HepG2 (cell line): Measurements from ENCODE around the gene RHBDF2. TPM values are rescaled to one million over a fixed set of nuclear protein-coding genes. Genes with fewer than 3 reads are reported as not detected.

Source experiments
- FOXC1 ChIP-seq: sonication (generic); formaldehyde crosslinking; IDR thresholded peaks from 2 replicates; pipeline ENCODE4 v1.8.0; 2022; ENCODE audit warnings: mild to moderate bottlenecking, missing genetic modification reagents, borderline replicate concordance
- HNRNPLL ChIP-seq: fragments of 200-400 bp; formaldehyde crosslinking; IDR thresholded peaks from 2 replicates; pipeline ENCODE4 v1.6.1; 2017; ENCODE audit warnings: mild to moderate bottlenecking, low read depth, low read length; ENCODE audit not compliant: poor library complexity, severe bottlenecking
- KIAA2018 ChIP-seq: sonication (generic); formaldehyde crosslinking; IDR thresholded peaks from 2 replicates; pipeline ENCODE4 v1.5.0; 2020; ENCODE audit warnings: mild to moderate bottlenecking, missing genetic modification reagents, borderline replicate concordance
- SALL2 ChIP-seq: sonication (generic); formaldehyde crosslinking; IDR thresholded peaks from 2 replicates; pipeline ENCODE4 v1.8.1; 2023; ENCODE audit warnings: mild to moderate bottlenecking, missing genetic modification reagents, inconsistent platforms
- TCF12 ChIP-seq, 2 experiments: fragments of 450-650 bp in 1 of 2; sonication (generic) in 1 of 2; formaldehyde crosslinking in 1 of 2; IDR thresholded peaks; 2 replicates each; pipeline versions ENCODE4 v1.6.1 to v1.8.0; 2017 to 2022; ENCODE audit warnings: antibody characterized with exemption in 1 of 2, mild to moderate bottlenecking in 1 of 2, missing genetic modification reagents in 1 of 2, moderate library complexity in 1 of 2
- ZBTB20 ChIP-seq: sonication (generic); formaldehyde crosslinking; IDR thresholded peaks from 2 replicates; pipeline ENCODE4 v1.8.1; 2023; ENCODE audit warnings: missing genetic modification reagents, low read depth, mild to moderate bottlenecking, borderline replicate concordance
- polyA plus RNA-seq, 8 experiments: library from polyadenylated mRNA; depleted of rRNA in 3 of 8; stranded (reverse) in 7 of 8; unstranded in 1 of 8; fragments of >200 nt; fragmentation: Illumina TruSeq in 4 of 8; extraction: Trizol in 4 of 8; gene quantifications; 2 replicates each; pipeline versions ENCODE4 v1.2.1 to v1.2.3, GENCODE V29; 2011 to 2016; ENCODE audit warnings: low read depth in 4 of 8, missing spikeins in 1 of 8, mixed read lengths in 1 of 8; ENCODE audit not compliant: insufficient read depth in 1 of 8
- total RNA-seq, 5 experiments: library from RNA; depleted of rRNA; stranded (reverse); fragments of >200 nt; fragmentation: Illumina TruSeq; extraction: Trizol; gene quantifications; 2 replicates each; pipeline ENCODE4 v1.2.3, GENCODE V29; 2016; ENCODE audit warnings: low read depth in 1 of 5
- TF ChIP-seq, protein P1 (sequence below): sonication (generic); formaldehyde crosslinking; IDR thresholded peaks from 2 replicates; pipeline ENCODE4 v1.5.1; 2020; ENCODE audit warnings: mild to moderate bottlenecking, missing genetic modification reagents, borderline replicate concordance
- TF ChIP-seq, protein P2 (sequence below), 2 experiments: IDR thresholded peaks; 2 replicates each; pipeline ENCODE4 v1.6.1; 2011 to 2012; ENCODE audit warnings: low read length in 2 of 2, borderline replicate concordance in 1 of 2, low read depth in 1 of 2, mild to moderate bottlenecking in 1 of 2, moderate library complexity in 1 of 2
- TF ChIP-seq, protein P3 (sequence below): sonication (generic); formaldehyde crosslinking; IDR thresholded peaks from 2 replicates; pipeline ENCODE4 v1.4.0; 2020; ENCODE audit warnings: missing genetic modification reagents
- TF ChIP-seq, protein P4 (sequence below): IDR thresholded peaks from 2 replicates; pipeline ENCODE4 v1.6.1; 2016; ENCODE audit warnings: mild to moderate bottlenecking, missing biosample characterization, missing genetic modification reagents

Gene RHBDF2
- total and polyA plus RNA-seq, 2 of the 13 experiments (the other 11 are each of a cell fraction or from before 2014, with no cell fraction given): 7.8 to 24.2 TPM

- TF ChIP-seq, protein P1, sequence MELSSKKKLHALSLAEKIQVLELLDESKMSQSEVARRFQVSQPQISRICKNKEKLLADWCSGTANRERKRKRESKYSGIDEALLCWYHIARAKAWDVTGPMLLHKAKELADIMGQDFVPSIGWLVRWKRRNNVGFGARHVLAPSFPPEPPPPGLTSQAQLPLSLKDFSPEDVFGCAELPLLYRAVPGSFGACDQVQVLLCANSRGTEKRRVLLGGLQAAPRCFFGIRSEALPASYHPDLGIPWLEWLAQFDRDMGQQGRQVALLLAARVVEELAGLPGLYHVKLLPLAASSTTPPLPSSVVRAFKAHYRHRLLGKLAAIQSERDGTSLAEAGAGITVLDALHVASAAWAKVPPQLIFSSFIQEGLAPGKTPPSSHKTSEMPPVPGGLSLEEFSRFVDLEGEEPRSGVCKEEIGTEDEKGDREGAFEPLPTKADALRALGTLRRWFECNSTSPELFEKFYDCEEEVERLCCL (CRISPR knock-in tag): no peak
- TF ChIP-seq FOXC1 (CRISPR knock-in tag): no peak
- TF ChIP-seq KIAA2018 (CRISPR knock-in tag): peak; percentile 79; the same call in 1 of the 2 replicates
- no peak for TF ChIP-seq TCF12 (IDR thresholded peaks at IDR 0.05)
- no peak for TF ChIP-seq TCF12 (CRISPR knock-in tag; IDR thresholded peaks at IDR 0.05)
- TF ChIP-seq, protein P2, sequence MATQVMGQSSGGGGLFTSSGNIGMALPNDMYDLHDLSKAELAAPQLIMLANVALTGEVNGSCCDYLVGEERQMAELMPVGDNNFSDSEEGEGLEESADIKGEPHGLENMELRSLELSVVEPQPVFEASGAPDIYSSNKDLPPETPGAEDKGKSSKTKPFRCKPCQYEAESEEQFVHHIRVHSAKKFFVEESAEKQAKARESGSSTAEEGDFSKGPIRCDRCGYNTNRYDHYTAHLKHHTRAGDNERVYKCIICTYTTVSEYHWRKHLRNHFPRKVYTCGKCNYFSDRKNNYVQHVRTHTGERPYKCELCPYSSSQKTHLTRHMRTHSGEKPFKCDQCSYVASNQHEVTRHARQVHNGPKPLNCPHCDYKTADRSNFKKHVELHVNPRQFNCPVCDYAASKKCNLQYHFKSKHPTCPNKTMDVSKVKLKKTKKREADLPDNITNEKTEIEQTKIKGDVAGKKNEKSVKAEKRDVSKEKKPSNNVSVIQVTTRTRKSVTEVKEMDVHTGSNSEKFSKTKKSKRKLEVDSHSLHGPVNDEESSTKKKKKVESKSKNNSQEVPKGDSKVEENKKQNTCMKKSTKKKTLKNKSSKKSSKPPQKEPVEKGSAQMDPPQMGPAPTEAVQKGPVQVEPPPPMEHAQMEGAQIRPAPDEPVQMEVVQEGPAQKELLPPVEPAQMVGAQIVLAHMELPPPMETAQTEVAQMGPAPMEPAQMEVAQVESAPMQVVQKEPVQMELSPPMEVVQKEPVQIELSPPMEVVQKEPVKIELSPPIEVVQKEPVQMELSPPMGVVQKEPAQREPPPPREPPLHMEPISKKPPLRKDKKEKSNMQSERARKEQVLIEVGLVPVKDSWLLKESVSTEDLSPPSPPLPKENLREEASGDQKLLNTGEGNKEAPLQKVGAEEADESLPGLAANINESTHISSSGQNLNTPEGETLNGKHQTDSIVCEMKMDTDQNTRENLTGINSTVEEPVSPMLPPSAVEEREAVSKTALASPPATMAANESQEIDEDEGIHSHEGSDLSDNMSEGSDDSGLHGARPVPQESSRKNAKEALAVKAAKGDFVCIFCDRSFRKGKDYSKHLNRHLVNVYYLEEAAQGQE (IDR thresholded peaks at IDR 0.05; ENCODE audit: borderline replicate concordance in 1 of 2, low read depth in 1 of 2, low read length in 2 of 2): no peak
- TF ChIP-seq ZBTB20 (CRISPR knock-in tag): no peak
- TF ChIP-seq, protein P3, sequence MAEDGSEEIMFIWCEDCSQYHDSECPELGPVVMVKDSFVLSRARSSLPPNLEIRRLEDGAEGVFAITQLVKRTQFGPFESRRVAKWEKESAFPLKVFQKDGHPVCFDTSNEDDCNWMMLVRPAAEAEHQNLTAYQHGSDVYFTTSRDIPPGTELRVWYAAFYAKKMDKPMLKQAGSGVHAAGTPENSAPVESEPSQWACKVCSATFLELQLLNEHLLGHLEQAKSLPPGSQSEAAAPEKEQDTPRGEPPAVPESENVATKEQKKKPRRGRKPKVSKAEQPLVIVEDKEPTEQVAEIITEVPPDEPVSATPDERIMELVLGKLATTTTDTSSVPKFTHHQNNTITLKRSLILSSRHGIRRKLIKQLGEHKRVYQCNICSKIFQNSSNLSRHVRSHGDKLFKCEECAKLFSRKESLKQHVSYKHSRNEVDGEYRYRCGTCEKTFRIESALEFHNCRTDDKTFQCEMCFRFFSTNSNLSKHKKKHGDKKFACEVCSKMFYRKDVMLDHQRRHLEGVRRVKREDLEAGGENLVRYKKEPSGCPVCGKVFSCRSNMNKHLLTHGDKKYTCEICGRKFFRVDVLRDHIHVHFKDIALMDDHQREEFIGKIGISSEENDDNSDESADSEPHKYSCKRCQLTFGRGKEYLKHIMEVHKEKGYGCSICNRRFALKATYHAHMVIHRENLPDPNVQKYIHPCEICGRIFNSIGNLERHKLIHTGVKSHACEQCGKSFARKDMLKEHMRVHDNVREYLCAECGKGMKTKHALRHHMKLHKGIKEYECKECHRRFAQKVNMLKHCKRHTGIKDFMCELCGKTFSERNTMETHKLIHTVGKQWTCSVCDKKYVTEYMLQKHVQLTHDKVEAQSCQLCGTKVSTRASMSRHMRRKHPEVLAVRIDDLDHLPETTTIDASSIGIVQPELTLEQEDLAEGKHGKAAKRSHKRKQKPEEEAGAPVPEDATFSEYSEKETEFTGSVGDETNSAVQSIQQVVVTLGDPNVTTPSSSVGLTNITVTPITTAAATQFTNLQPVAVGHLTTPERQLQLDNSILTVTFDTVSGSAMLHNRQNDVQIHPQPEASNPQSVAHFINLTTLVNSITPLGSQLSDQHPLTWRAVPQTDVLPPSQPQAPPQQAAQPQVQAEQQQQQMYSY (CRISPR knock-in tag): peak; percentile 22; the same call in 1 of the 2 replicates
- peak; percentile 30; the same call in 1 of the 2 replicates for TF ChIP-seq SALL2 (CRISPR knock-in tag)
- TF ChIP-seq, protein P4, sequence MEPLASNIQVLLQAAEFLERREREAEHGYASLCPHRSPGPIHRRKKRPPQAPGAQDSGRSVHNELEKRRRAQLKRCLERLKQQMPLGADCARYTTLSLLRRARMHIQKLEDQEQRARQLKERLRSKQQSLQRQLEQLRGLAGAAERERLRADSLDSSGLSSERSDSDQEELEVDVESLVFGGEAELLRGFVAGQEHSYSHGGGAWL (CRISPR knock-in tag): no peak
- TF ChIP-seq HNRNPLL: no peak
Observed at GRCh38 chr17:76500747-76501017, 541 bp downstream of the RHBDF2 start (continued).
